Esophagus squamous epithelium (tissue), 5 donors: Measurements from ENCODE around the gene RGS14. TPM values are rescaled to one million over a fixed set of nuclear protein-coding genes. Genes with fewer than 3 reads are reported as not detected.

ENCODE experiments used
- DNase-seq: peaks from one replicate; lab custom pipeline; 2025; lab: John Stamatoyannopoulos, UW
- H3K27ac ChIP-seq, 4 donors: fragments of 200-600 bp; sonication (generic); one replicate each; pipeline ENCODE4 v1.5.1; 2016 to 2019; ENCODE audit warnings: mild to moderate bottlenecking in 1 of 4
- H3K27me3 ChIP-seq, 4 donors: fragments of 200-600 bp; sonication (generic); 1 replicate in 3 of 4; 2 replicates in 1 of 4; pipeline versions ENCODE4 v1.5.1 to v1.6.0; 2017 to 2021; ENCODE audit warnings: antibody characterized with exemption in 1 of 4
- H3K36me3 ChIP-seq, 3 donors: fragments of 200-600 bp; sonication (generic); one replicate each; pipeline ENCODE4 v1.5.1; 2016 to 2019
- H3K4me1 ChIP-seq, 3 donors: fragments of 200-600 bp; sonication (generic); one replicate each; pipeline ENCODE4 v1.5.1; 2017 to 2019
- H3K4me3 ChIP-seq, 4 donors: fragments of 200-600 bp; sonication (generic); 1 replicate in 3 of 4; 2 replicates in 1 of 4; pipeline ENCODE4 v1.5.1; 2016 to 2019; ENCODE audit warnings: mild to moderate bottlenecking in 2 of 4, moderate library complexity in 1 of 4
- H3K9me3 ChIP-seq, 3 donors: fragments of 200-600 bp; sonication (generic); one replicate each; pipeline ENCODE4 v1.5.1; 2016 to 2019
- CTCF ChIP-seq, 6 experiments: fragments of 450-650 bp in 4 of 6; fragments of 200-600 bp in 2 of 6; sonication (generic) in 2 of 6; IDR thresholded peaks; one replicate each; pipeline ENCODE4 v1.5.1; 2016 to 2019; ENCODE audit warnings: antibody characterized with exemption in 6 of 6, mild to moderate bottlenecking in 4 of 6, moderate library complexity in 4 of 6
- POLR2A ChIP-seq, 4 donors: fragments of 450-650 bp; IDR thresholded peaks; one replicate each; pipeline ENCODE4 v1.6.1; 2017; ENCODE audit warnings: antibody characterized with exemption in 4 of 4, mild to moderate bottlenecking in 4 of 4, moderate library complexity in 3 of 4
- WGBS, 2 donors: methylation state at CpG; one replicate each; pipeline ENCODE4 v1.1.5; 2018; 5-methylcytosine and 5-hydroxymethylcytosine counted together
- intact Hi-C: fragments of 100-400 bp; cut with DNase I; formaldehyde crosslinking; loops from one replicate; pipeline ENCODE4 v1.15.0; 2022
- total RNA-seq, 4 donors: library from RNA; depleted of rRNA; stranded (reverse); fragments of >200 nt; gene quantifications; one replicate each; pipeline ENCODE4 v1.1.0, GENCODE V29; 2016
- donor health status: DM: yes; HTN: yes; CAD: no.

Gene RGS14
- total RNA-seq, 4 donors from 2014 or later, result 32.7 to 37.8 (median 34.8) TPM

DNA sequence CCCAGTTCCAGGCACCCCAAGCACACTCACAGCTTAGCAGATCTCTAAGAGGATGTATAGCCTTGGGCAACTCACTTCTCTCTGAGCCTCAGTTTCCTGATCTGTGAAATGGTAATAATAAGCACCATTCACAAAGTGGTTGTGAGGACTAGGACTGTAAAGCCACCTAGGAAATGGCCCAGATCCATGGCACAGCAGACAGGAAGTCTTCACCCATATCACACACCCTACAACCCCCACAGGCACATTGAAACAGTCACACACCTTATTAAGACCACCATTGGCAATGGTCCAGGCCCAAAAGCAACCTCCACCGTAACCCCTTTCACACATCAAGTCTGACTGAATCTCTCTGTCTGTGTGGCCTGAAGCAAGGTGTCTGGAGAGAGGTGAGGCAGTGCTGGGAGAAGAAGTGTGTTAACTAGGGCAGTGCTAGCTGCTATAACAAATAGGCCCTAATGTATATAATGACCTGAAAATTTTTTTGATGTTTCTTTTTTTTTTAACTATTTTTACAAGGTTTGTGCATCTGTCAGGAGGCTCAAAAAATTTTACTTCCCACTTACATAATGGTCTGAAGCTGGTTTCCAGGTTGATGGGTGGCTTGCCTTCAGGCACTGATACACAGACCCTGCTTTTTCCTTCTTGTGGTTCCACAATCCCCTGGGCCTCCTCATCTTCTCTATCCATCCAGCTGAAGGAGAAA, 2.4 kb upstream of the RGS14 start:
- Histone ChIP-seq H3K4me3 (no peak overlapping the region), H3K4me1 (peaks cover 21 to 53% (median 34%) of the 10 kb centered on the region in 3 donors), H3K27me3 (no peaks in the 10 kb centered on the region), H3K27ac (no peak overlapping the region), H3K36me3 (no peaks in the 10 kb centered on the region), H3K9me3 (no peaks in the 10 kb centered on the region)
- intact Hi-C loops, result no loop called here
- 75 to 76% methylated on average over 1 of the region's 1 CpG for WGBS, 2 donors
- DNase-seq, result no peak
- TF ChIP-seq CTCF (IDR thresholded peaks at IDR 0.05), result no peak
- no peak for TF ChIP-seq POLR2A (IDR thresholded peaks at IDR 0.05)

- H3K27ac ChIP-seq, result no peak overlapping the region
- H3K4me1 ChIP-seq, result peaks cover 16 to 49% (median 29%) of the 10 kb centered on the region in 3 donors
Measured at GRCh38 chr5:177355868-177356168, 1.9 kb upstream of the RGS14 start.

DNA sequence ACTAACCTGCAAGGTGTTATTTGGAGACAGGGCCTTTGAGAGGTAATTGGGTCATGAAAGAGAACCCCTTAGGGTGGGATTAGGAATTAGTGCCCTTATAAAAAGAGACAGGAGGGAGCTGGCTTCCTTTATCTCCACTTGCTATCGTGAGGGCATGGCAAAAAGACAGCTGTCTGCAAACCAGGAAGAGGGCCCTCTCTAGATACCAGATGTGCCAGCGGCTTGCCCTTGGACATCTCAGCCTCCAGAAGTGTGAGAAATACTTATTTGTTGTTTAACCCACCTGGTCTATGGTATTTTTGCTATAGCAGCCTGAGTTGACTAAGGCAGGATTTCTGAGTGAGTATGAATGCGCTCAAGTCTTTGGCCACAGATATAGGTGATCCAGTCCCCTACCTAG, 978 bp upstream of the RGS14 start:
- TF ChIP-seq POLR2A (IDR thresholded peaks at IDR 0.05), result no peak
- TF ChIP-seq CTCF (IDR thresholded peaks at IDR 0.05), result no peak
- intact Hi-C loops, result no loop called here
- 67 to 81% methylated on average over 3 of the region's 3 CpGs for WGBS, 2 donors
- Histone ChIP-seq H3K27me3 (no peaks in the 10 kb centered on the region), H3K4me3 (no peak overlapping the region), H3K4me1 (peaks cover 17 to 55% (median 28%) of the 10 kb centered on the region in 3 donors), H3K36me3 (no peaks in the 10 kb centered on the region), H3K9me3 (no peaks in the 10 kb centered on the region), H3K27ac (no peak overlapping the region)
- DNase-seq, result no peak

More at GRCh38 chr5:177355868-177356168, 1.9 kb upstream of the RGS14 start:
- TF ChIP-seq POLR2A (IDR thresholded peaks at IDR 0.05), result no peak
- no peak for DNase-seq
- Histone ChIP-seq H3K36me3 (no peaks in the 10 kb centered on the region), H3K27me3 (no peaks in the 10 kb centered on the region), H3K9me3 (no peaks in the 10 kb centered on the region), H3K4me3 (no peak overlapping the region)
- 22 to 38% methylated on average over 1 of the region's 1 CpG for WGBS, 2 donors
- intact Hi-C loops, result no loop called here

GRCh38 chr5:177357146-177357458, 622 bp upstream of the RGS14 start:
- Histone ChIP-seq H3K4me1 (peaks cover 18 to 56% (median 31%) of the 10 kb centered on the region in 3 donors), H3K27ac (peak overlapping the region in 3 of 4 donors; percentile 41 to 76 (median 73)), H3K27me3 (no peaks in the 10 kb centered on the region), H3K4me3 (peak overlapping the region in 1 of 4 donors; percentile 63), H3K9me3 (no peaks in the 10 kb centered on the region), H3K36me3 (no peaks in the 10 kb centered on the region)
- intact Hi-C loops, result no loop called here
- WGBS, 2 donors, result 77 to 83% methylated on average over 2 to 4 of the region's 5 CpGs
- no peak for DNase-seq
- TF ChIP-seq CTCF (IDR thresholded peaks at IDR 0.05), result no peak
- TF ChIP-seq POLR2A (IDR thresholded peaks at IDR 0.05), result no peak

- peaks cover 26 to 64% (median 43%) of the 10 kb centered on the region in 3 donors for H3K4me1 ChIP-seq
- peak overlapping the region; percentile 41 to 76 (median 71) for H3K27ac ChIP-seq
- no peaks in the 10 kb centered on the region for H3K27me3 ChIP-seq
- intact Hi-C loops, result no loop called here
- TF ChIP-seq POLR2A (IDR thresholded peaks at IDR 0.05), result no peak
- no peak for TF ChIP-seq CTCF (IDR thresholded peaks at IDR 0.05)
- H3K36me3 ChIP-seq, result no peaks in the 10 kb centered on the region
- H3K4me3 ChIP-seq, result peak overlapping the region; percentile 34 to 63 (median 50)
- no peak for DNase-seq
- H3K9me3 ChIP-seq, result no peaks in the 10 kb centered on the region
- WGBS, 2 donors, result 17 to 33% methylated on average over 2 to 4 of the region's 5 CpGs
Measured at GRCh38 chr5:177358370-177358819, 671 bp downstream of the RGS14 start.
